Activated CD4-positive, alpha-beta T cell treated with anti-CD3 and anti-CD28 coated beads, Interleukin-2, amount 50 U/mL, for 16 hours (primary cell): ENCODE results near the gene KRTAP2-4.
"Not testable (repeated sequence)": the region's sequence is repeated elsewhere in the genome, so short reads cannot be mapped to it uniquely, and the experiment has no call there.

ENCODE experiments used
- DNase-seq: peaks from one replicate; pipeline ENCODE4 v3.0.0-alpha.2; 2020

Gene KRTAP2-4

GRCh38 chr17:41034346-41034935 is 31.2 kb downstream of the KRTAP2-4 start, which contains the start of gene KRTAP1-3:
KRTAP1-3 (minus strand) TSS chr17:41034874; CDS start chr17:41034821, 53 bp downstream.
- DNase-seq, result not testable (repeated sequence)

DNA sequence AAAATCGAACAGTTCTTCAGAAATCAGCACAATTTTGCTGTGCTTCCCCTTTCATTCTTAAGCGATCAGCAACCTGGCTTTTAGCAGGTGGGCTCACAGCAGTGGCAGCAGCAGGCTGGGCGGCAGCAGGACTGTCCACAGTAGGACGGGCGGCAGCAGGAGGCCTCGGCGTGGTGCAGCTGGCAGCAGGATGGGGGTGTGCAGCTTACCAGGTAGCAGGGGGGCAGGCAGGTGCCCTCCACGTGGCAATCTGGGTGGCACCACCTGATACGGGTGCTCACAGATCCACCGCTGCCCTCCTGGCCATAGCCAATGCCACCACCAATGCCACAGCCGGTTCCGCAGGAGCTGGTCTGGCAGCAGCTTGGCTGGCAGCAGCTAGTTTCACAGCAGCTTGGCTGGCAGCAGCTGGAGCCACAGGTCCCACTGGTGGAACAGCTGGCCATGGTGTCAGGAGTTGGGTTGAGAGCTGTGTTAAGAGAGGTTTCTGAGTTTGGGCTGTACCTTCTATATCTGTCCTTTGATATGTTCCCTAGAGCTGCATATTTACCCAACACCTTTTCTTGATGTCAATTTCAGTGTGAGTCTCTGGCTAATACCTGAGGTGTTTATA is 35.9 kb downstream of the KRTAP2-4 start, which contains the start of gene KRTAP1-4:
Gene KRTAP1-4, minus strand, starts transcription at position 563 of the 613 bp plus-strand sequence. Its CDS starts 117 bp downstream, at position 446.
- no peak for DNase-seq

GRCh38 chr17:41026715-41027471 is 38.8 kb downstream of the KRTAP2-4 start, which contains the start of gene KRTAP1-5:
KRTAP1-5 (minus strand) TSS chr17:41027208; CDS start chr17:41027155, 53 bp downstream.
- no peak for DNase-seq

- no peak for DNase-seq
Observed at GRCh38 chr17:41024697-41025096, 41.0 kb downstream of the KRTAP2-4 start.

- DNase-seq, result no peak
Observed at GRCh38 chr17:41020336-41020735, 45.3 kb downstream of the KRTAP2-4 start.

DNA sequence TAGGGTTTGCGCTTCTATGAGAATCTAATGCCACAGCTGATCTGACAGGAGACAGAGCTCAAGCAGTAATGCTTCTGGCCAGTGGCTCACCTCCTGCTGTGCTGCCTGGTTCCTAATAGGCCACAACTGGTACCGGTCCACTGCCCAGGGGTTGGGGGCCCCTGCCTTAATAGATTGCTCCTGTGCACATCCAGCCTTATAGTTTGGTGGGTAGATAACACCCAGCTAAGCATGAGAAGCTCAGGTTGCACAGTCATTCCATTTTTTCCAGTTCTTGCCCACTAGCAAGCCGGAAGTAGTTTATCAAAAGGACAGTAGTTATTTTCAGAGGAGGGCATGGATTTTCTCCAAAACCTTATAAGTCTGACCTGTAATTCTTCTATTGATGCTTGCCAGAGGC is 46.3 kb downstream of the KRTAP2-4 start:
- DNase-seq, result no peak

- no peak for DNase-seq
Observed at GRCh38 chr17:41018541-41018940, 47.1 kb downstream of the KRTAP2-4 start.

DNA sequence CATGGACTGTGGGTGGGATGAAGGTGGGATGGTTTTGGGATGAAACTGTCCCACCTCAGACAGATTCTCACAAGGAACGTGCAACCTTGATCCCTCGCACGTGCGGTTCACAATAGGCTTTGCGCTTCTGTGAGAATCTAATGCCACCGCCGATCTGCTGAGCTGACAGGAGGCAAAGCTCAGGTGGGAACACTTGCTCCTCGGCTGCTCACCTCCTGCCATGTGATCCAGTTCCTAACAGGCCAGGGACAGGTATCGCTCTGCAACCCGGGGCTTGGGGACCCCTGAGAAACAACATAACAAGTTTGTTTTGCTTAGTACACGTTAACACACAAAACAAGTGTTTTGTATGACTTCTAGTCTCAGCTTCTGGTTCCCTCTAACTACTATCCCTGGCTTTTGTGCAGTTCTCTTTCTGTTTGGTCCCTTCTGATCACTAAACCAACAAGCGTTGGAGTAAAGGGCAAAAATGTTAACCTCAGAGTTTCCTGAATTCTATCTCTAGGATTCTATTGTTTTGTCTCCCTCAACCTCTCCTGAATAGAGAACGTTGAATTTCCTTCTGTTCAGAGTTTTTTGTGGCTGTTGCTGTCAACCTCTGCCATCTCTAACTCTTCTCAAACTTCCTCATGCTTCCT is 49.0 kb downstream of the KRTAP2-4 start:
- no peak for DNase-seq

DNA sequence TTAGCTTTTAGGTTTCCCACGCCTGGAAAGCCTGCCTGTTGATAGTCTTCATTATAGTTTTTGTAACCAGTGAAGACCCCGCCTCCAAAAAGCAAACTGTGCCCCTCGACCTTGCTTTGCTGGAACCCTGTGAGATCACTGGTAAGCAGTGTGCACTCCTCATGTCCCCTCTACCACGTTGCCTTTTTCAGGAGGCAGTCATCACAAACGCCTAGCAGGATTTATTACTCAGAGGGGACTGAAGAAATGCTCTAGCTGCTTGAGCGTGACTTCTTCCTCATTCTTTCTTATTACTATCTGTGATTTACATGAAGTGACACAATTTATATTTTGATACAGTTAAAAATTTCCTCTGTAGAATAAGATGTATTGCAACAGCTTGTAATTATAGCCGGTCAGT is 50.2 kb downstream of the KRTAP2-4 start:
- DNase-seq, result no peak
